Keratinocyte (primary cell): ENCODE data around the gene FAM83G. TPM values are rescaled to one million over a fixed set of nuclear protein-coding genes. Genes with fewer than 3 reads are reported as not detected.

Experiments used
- DNase-seq: peaks from one replicate; pipeline ENCODE4 v3.0.0-alpha.2; 2011; ENCODE audit warnings: low read depth, missing footprints, low spot score
- FAIRE-seq: peaks from 2 replicates; lab custom pipeline; 2011; peaks lifted over from hg19 to GRCh38; lab: Jason Lieb, UNC
- H2AFZ ChIP-seq: 2 replicates; pipeline ENCODE4 v1.6.0; 2012; ENCODE audit warnings: low read length, control low read depth, inconsistent platforms; ENCODE audit not compliant: control insufficient read depth
- H3K27ac ChIP-seq: 2 replicates; pipeline ENCODE4 v1.5.1; 2011; ENCODE audit warnings: low read length; ENCODE audit not compliant: control insufficient read depth, insufficient read depth
- H3K27me3 ChIP-seq: 3 replicates; pipeline ENCODE4 v1.6.0; 2011; ENCODE audit warnings: low read length; ENCODE audit not compliant: control insufficient read depth, insufficient read depth; ENCODE audit errors: extremely low read depth
- H3K36me3 ChIP-seq, 2 experiments: 2 replicates in 1 of 2; 3 replicates in 1 of 2; pipeline ENCODE4 v1.5.1; 2011; ENCODE audit warnings: low read length in 2 of 2, mild to moderate bottlenecking in 1 of 2; ENCODE audit not compliant: control insufficient read depth in 2 of 2, insufficient read depth in 2 of 2; ENCODE audit errors: extremely low read depth in 1 of 2
- H3K4me1 ChIP-seq: 3 replicates; pipeline ENCODE4 v1.5.1; 2011; ENCODE audit warnings: low read length; ENCODE audit not compliant: control insufficient read depth, insufficient read depth; ENCODE audit errors: extremely low read depth
- H3K4me2 ChIP-seq: 3 replicates; pipeline ENCODE4 v1.6.0; 2011; ENCODE audit warnings: low read depth, low read length; ENCODE audit not compliant: control insufficient read depth, insufficient read depth; ENCODE audit errors: extremely low read depth
- H3K4me3 ChIP-seq, 3 experiments: fragments of 200-600 bp in 1 of 3; sonication (generic) in 1 of 3; 2 replicates in 2 of 3; 3 replicates in 1 of 3; pipeline ENCODE4 v1.5.1; 2011 to 2016; ENCODE audit warnings: low read length in 3 of 3, mild to moderate bottlenecking in 3 of 3, control low read depth in 2 of 3, inconsistent platforms in 1 of 3, low read depth in 1 of 3, mixed read lengths in 1 of 3, mixed run types in 1 of 3, moderate library complexity in 1 of 3; ENCODE audit not compliant: control insufficient read depth in 2 of 3, insufficient read depth in 2 of 3; ENCODE audit errors: extremely low read depth in 1 of 3
- H3K79me2 ChIP-seq: 2 replicates; pipeline ENCODE4 v1.6.0; 2012; ENCODE audit warnings: low read length; ENCODE audit not compliant: control insufficient read depth, insufficient read depth
- H3K9ac ChIP-seq: 3 replicates; pipeline ENCODE4 v1.6.0; 2011; ENCODE audit warnings: low read length; ENCODE audit not compliant: control insufficient read depth, insufficient read depth; ENCODE audit errors: extremely low read depth
- H3K9me1 ChIP-seq: 3 replicates; pipeline ENCODE4 v1.6.0; 2011; ENCODE audit warnings: low read length; ENCODE audit not compliant: control insufficient read depth, insufficient read depth; ENCODE audit errors: extremely low read depth
- H3K9me3 ChIP-seq: 2 replicates; pipeline ENCODE4 v1.5.1; 2012; ENCODE audit warnings: low read depth, low read length; ENCODE audit not compliant: control insufficient read depth
- H4K20me1 ChIP-seq: 3 replicates; pipeline ENCODE4 v1.6.0; 2011; ENCODE audit warnings: low read length; ENCODE audit not compliant: control insufficient read depth, insufficient read depth; ENCODE audit errors: extremely low read depth
- EZH2 ChIP-seq: IDR thresholded peaks from one replicate; pipeline ENCODE4 v1.6.1; 2012; ENCODE audit warnings: inconsistent platforms, mild to moderate bottlenecking, low read length, moderate library complexity
- dilution Hi-C: fragments of 300-500 bp; cut with MboI; formaldehyde crosslinking; loops from one replicate; pipeline ENCODE4 v1.7.0; 2020; ENCODE audit warnings: low sequenced_read_pairs; ENCODE audit not compliant: extremely low pct_ligation_motif_present
- polyA plus RNA-seq, 5 experiments: library from polyadenylated mRNA; depleted of rRNA in 3 of 5; stranded (reverse) in 3 of 5; stranded (forward) in 1 of 5; unstranded in 1 of 5; fragments of >200 nt; gene quantifications; 1 replicate in 1 of 5; 2 replicates in 3 of 5; 3 replicates in 1 of 5; pipeline versions ENCODE4 v1.2.1 to v1.2.3, GENCODE V29; 2011 to 2012; ENCODE audit warnings: missing spikeins in 2 of 5, low read depth in 1 of 5, low replicate concordance in 1 of 5
- TF ChIP-seq, protein P1 (sequence below), 3 experiments: IDR thresholded peaks in 1 of 3; conservative IDR thresholded peaks in 1 of 3; optimal IDR thresholded peaks in 1 of 3; 2 replicates in 2 of 3; 3 replicates in 1 of 3; pipeline versions ENCODE3 to v1.5.1; 2011; ENCODE audit warnings: low read length in 3 of 3, mild to moderate bottlenecking in 3 of 3, moderate library complexity in 2 of 3, control low read depth in 1 of 3, inconsistent platforms in 1 of 3; ENCODE audit not compliant: insufficient read depth in 2 of 3; ENCODE audit errors: extremely low read depth in 1 of 3

FAM83G gene
- polyA plus RNA-seq, 1 donor (not counting 4 experiments of a cell fraction or from before 2014, with no cell fraction given) = 23.2 TPM

GRCh38 chr17:18960241-18960665, 44.3 kb downstream of the FAM83G start:
- H3K9me1 ChIP-seq = no peaks in the 10 kb centered on the region
- no peak overlapping the region for H3K4me3 ChIP-seq
- no peak overlapping the region for H3K27ac ChIP-seq
- no peak overlapping the region for H2AFZ ChIP-seq
- DNase-seq (no peak), FAIRE-seq (no peak)
- H3K36me3 ChIP-seq = no peaks in the 10 kb centered on the region
- TF ChIP-seq, protein P1, sequence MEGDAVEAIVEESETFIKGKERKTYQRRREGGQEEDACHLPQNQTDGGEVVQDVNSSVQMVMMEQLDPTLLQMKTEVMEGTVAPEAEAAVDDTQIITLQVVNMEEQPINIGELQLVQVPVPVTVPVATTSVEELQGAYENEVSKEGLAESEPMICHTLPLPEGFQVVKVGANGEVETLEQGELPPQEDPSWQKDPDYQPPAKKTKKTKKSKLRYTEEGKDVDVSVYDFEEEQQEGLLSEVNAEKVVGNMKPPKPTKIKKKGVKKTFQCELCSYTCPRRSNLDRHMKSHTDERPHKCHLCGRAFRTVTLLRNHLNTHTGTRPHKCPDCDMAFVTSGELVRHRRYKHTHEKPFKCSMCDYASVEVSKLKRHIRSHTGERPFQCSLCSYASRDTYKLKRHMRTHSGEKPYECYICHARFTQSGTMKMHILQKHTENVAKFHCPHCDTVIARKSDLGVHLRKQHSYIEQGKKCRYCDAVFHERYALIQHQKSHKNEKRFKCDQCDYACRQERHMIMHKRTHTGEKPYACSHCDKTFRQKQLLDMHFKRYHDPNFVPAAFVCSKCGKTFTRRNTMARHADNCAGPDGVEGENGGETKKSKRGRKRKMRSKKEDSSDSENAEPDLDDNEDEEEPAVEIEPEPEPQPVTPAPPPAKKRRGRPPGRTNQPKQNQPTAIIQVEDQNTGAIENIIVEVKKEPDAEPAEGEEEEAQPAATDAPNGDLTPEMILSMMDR (optimal IDR thresholded peaks at IDR 0.05 in 1 of 3, IDR thresholded peaks at IDR 0.05 in 1 of 3, conservative IDR thresholded peaks at IDR 0.05 in 1 of 3; ENCODE audit: extremely low read depth in 1 of 3, insufficient read depth in 2 of 3, low read length in 3 of 3) = no peak
- TF ChIP-seq EZH2 = no peak
- no peaks in the 10 kb centered on the region for H3K27me3 ChIP-seq
- H4K20me1 ChIP-seq = no peaks in the 10 kb centered on the region
- dilution Hi-C loops = no loop called here
- peaks cover 13% of the 10 kb centered on the region for H3K4me1 ChIP-seq
- H3K4me2 ChIP-seq = no peak overlapping the region
- H3K79me2 ChIP-seq = no peaks in the 10 kb centered on the region
- H3K9ac ChIP-seq = no peak overlapping the region
- no peaks in the 10 kb centered on the region for H3K9me3 ChIP-seq

DNA sequence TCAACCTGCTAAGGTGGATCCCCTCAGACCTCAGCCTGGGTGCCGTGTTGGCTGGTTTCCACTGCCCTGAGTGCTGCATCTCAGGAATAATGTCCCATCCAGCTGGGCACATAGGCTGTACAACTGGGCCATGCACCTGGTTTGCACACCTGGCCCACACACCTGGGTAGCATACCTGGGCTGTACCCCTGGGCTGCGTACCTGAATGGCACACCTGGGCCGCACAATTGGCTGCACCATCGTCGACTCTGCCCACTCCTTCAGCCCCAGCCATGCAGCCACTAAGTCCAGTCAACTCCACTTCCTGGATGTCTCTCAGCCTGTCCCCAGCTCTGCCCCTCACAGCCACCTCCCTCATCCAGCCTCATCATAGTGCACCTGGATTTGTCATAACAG, 44.7 kb downstream of the FAM83G start:
- Histone ChIP-seq H2AFZ (no peak overlapping the region), H3K27ac (no peak overlapping the region), H3K9me3 (no peaks in the 10 kb centered on the region), H3K36me3 (no peaks in the 10 kb centered on the region), H4K20me1 (no peaks in the 10 kb centered on the region), H3K9me1 (no peaks in the 10 kb centered on the region), H3K4me2 (no peak overlapping the region), H3K27me3 (no peaks in the 10 kb centered on the region), H3K79me2 (no peaks in the 10 kb centered on the region), H3K4me3 (no peak overlapping the region), H3K4me1 (peaks cover 13% of the 10 kb centered on the region), H3K9ac (no peak overlapping the region)
- TF ChIP-seq, protein P1 (optimal IDR thresholded peaks at IDR 0.05 in 1 of 3, IDR thresholded peaks at IDR 0.05 in 1 of 3, conservative IDR thresholded peaks at IDR 0.05 in 1 of 3; ENCODE audit: extremely low read depth in 1 of 3, insufficient read depth in 2 of 3, low read length in 3 of 3) = no peak
- no peak for TF ChIP-seq EZH2
- FAIRE-seq (no peak), DNase-seq (no peak)
- dilution Hi-C loops = no loop called here
